HG03575 (cell line): Measurements from ENCODE around the gene BCOR.

ENCODE experiments used
- ATAC-seq: cut with Tn5 transposase; IDR thresholded peaks from one replicate; pipeline ENCODE4 v1.9.1; 2021; ENCODE audit not compliant: unreplicated experiment, insufficient number of reproducible peaks, low FRiP score; ENCODE audit errors: extremely low read depth

Gene BCOR

DNA sequence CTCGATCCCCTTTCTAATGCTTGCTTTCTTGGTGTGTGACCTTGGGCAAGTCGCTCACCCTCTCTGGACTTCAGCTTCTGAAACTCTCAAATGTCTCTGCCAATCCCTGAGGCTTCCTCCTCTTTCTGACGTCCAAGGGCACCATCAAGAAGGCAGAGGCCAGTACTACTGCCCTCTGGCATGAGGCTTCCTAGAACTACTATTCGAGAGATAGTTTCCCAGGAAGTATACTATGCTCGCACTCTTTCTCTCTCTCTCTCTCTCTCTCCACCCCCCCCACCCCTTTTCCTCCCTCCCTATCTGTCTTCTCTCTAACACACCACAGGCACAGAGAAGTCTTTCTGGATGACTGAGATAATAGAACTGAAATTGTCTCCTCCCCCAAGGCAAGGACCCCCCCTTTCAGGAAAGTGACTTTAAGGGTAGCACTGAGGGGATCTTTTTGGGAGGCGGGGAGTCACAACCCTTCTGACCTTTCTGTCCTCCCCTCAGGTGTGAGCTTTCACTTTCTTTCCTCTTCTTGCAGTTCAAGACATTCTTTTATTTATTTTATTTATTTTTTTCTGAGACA is 20.0 kb upstream of the BCOR start:
- no peak for ATAC-seq

- no peak for ATAC-seq
Observed at GRCh38 chrX:40116925-40117324, 19.2 kb upstream of the BCOR start.

- no peak for ATAC-seq
Observed at GRCh38 chrX:40112996-40113395, 15.2 kb upstream of the BCOR start.

- no peak for ATAC-seq
Observed at GRCh38 chrX:40111868-40112267, 14.1 kb upstream of the BCOR start.

DNA sequence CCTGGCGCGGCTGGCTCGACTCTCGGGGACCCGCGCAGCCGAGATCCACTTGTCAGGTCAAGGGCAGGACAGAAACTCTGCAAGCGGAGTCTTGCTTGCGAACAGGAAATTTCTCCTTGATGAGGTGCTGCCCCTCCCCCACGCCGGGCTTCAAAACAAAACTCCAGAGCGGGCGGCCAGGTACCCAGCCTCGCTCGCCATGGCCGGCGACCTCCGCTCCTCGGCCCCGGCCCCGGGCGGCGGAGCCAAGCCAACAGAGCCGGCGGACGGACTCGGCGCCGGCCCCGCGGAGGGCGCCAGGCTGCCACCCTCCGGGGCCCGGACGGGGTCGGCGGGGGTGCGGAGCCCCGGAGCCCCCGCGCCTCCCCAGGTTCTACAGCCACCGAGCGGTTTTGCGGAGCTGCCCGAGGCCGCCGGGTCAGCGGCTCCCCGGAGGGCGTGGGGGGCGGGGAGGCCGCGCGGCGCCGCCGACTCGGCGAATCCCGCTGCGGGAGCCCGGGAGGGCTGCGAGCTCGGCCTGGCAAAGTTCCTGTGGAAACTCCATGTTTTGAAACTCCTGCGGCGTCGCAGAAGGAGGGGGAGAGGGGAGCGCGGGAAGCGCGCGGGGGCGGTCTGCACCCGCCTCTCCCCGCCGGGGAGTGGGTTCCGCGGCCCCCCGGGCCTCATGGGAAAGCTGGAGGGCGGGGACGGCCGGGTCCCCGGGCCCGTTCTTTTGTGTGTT is 11.7 kb upstream of the BCOR start:
- no peak for ATAC-seq

DNA sequence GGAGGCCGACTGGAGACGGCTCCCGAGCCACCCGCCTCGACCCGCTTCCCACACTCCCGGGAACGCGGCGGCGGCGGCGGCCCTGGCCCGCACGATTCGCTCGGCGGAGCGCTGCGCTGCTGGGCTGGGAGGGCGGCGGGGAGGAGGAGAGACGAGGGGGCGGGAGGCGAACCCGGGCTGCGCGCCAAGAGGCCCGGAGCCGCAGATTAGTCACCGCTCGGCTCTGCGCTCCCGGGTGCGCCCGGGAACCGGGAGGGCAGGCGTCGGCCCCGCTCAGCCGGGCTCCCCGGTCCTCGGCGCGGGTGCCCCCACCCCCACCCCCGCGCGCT is 11.2 kb upstream of the BCOR start:
- no peak for ATAC-seq

DNA sequence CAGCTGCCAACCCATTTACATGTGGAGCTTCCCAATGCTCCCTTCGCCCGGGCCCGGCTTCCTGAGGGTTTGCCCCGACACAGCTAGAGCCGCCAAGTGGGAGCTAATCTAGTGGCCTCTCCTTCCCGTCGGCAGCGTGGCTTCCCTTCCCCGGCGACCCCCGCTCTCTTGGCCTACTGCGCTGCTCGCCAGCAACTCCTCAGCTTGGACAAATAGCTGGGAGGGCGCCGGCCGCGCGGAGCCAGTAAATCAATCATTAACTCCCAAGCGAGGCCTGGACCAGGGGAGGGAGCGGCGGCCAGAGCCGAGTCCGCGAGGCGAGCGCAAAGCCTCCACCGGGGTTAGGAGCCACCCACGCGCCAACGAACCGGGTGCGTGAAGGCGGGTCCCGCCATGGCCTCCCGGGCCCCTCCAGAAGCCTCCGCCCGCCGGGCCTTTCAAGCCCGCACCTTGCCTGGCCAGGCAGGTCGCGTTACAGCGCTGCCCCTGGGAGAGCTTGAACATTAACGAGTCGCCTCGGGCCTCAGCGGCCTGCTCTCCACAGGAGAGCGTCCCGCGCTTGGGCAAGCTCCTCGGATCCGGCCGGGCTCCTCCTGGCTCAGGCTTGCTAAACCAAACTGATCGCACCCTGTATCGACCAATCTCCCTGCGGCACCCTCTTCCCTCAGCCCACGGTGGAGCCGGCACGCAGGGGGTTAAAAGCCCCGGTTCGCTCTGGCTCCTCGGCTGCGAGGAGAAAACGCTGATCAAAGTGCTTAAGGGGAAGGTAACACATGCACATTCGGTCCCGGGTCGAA is 10.6 kb upstream of the BCOR start:
- ATAC-seq = no peak

DNA sequence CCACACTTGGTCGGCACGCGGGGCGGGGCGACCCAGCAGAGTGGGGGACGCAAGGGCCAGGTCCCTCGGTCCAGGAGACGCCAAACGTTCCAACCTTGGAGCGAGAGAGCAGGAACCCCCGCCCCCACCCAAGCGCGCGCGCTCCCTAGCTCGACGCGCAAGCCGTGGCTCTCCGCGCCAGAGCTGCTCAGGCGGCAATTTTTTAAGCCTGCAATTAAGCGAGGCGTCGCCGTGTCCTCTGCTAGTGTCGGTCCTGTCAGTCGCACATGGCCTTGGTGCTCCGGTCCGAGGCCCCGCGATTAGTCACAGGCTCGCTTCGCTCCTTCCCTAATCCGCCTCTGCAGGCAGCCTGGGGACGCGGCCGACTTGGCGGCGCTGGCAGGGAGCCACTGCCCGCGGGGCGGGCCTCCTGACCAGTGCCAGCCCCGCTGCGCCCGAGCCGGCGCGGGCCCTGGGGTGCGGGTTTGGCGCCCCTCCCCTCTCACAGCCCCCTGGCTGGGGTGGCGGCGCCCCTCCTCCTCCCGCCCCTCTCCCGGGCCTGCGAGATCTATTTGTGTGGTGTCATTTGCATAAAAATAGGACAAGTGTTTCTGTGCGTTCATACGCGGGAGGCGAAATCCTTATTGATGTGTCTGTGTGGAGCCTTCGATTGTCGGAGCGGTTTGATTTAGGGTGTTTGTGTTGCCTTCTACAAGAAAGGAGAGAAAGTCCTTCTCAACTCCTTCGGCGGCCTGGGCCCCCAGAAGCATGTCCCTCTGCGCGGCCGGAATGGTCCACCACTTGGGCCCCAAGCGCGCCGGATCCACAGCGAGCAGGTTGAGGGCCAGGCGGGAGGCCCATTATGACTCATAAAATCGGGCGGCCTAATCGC is 9.8 kb upstream of the BCOR start:
- no peak for ATAC-seq

GRCh38 chrX:40106676-40107290 is 9.0 kb upstream of the BCOR start:
- no peak for ATAC-seq

- ATAC-seq = no peak
Observed at GRCh38 chrX:40105835-40106675, 8.3 kb upstream of the BCOR start.

DNA sequence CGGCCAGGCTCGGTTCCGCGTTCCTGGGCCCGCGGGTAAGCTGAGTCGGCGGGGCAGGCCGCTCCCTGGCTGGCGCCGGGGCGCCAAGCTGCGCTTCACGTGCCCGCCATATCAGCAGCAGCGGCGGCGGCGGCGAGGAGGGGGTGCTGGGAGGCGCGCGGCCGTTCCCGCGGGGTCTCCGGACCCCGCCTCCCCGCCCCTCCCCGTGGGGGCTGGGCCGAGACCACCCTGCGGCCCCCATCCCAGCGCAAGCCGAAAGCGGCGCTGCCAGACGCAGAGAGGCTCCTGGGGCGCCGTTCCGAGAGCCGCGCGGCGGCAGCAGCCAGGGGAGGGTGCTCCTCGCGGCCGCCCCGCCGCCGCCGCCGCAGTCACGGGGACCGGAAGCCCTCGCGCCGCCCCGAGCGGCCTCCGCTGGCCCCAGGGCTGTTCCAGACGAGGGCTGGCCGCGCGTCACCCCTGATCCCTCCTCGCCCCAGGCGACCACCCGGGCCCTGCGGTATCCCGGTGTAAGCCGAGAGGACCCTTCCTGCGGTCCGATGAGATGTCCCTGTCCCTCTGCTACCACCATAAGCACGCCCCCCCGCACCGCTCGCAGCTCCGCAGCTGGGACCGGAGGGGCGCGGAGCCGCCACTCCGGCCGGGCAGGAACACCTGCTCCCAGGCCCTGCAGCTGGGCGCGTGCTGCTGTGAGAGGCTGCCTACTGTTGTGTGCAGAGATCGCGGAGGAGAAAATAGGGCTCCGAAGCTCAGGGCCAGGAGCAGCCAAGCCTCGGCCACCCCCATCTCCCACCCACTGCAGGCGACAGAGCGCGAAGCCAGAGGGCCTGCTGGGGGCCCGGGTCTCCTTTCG is 7.5 kb upstream of the BCOR start:
- ATAC-seq = no peak

- no peak for ATAC-seq
Observed at GRCh38 chrX:40104630-40104984, 6.8 kb upstream of the BCOR start.

- no peak for ATAC-seq
Observed at GRCh38 chrX:40103565-40104323, 6.0 kb upstream of the BCOR start.

GRCh38 chrX:40102393-40103381 is 4.9 kb upstream of the BCOR start:
- ATAC-seq = no peak

GRCh38 chrX:40101430-40101802 is 3.7 kb upstream of the BCOR start:
- no peak for ATAC-seq
